Tibial artery (tissue), 4 donors: ENCODE measurements around the gene SLC39A6.

Source experiments
- DNase-seq, 2 donors: peaks; one replicate each; pipeline ENCODE4 v3.0.0-alpha.2; 2019
- H3K27ac ChIP-seq, 2 donors: fragments of 200-600 bp; sonication (generic) in 1 of 2; 1 replicate in 1 of 2; 2 replicates in 1 of 2; pipeline ENCODE4 v1.5.1; 2018 to 2019; ENCODE audit warnings: mild to moderate bottlenecking in 1 of 2
- H3K27me3 ChIP-seq, 2 donors: fragments of 200-600 bp; sonication (generic) in 1 of 2; one replicate each; pipeline versions ENCODE4 v1.5.1 to v1.6.0; 2016 to 2019
- H3K36me3 ChIP-seq, 3 donors: fragments of 200-600 bp; sonication (generic) in 2 of 3; one replicate each; pipeline ENCODE4 v1.5.1; 2016 to 2019; ENCODE audit warnings: mild to moderate bottlenecking in 2 of 3
- H3K4me1 ChIP-seq, 4 donors: fragments of 200-600 bp; sonication (generic) in 2 of 4; 1 replicate in 3 of 4; 2 replicates in 1 of 4; pipeline ENCODE4 v1.5.1; 2016 to 2019
- H3K4me3 ChIP-seq, 2 donors: fragments of 200-600 bp; sonication (generic) in 1 of 2; 1 replicate in 1 of 2; 2 replicates in 1 of 2; pipeline ENCODE4 v1.5.1; 2018 to 2019; ENCODE audit warnings: mild to moderate bottlenecking in 2 of 2
- H3K9me3 ChIP-seq, 3 donors: fragments of 200-600 bp; sonication (generic) in 1 of 3; one replicate each; pipeline ENCODE4 v1.5.1; 2016 to 2019
- CTCF ChIP-seq, 2 experiments: fragments of 200-600 bp in 1 of 2; fragments of 450-650 bp in 1 of 2; IDR thresholded peaks; one replicate each; pipeline ENCODE4 v1.5.1; 2017 to 2019; ENCODE audit warnings: antibody characterized with exemption in 2 of 2, mild to moderate bottlenecking in 1 of 2, moderate library complexity in 1 of 2
- intact Hi-C: fragments of 100-400 bp; cut with DNase I; formaldehyde crosslinking; loops from one replicate; pipeline ENCODE4 v1.15.0; 2023; ENCODE audit warnings: low total_unique reads

Gene SLC39A6

GRCh38 chr18:36157441-36157840, 28.3 kb upstream of the SLC39A6 start:
- DNase-seq: no peak
- no peaks in the 10 kb centered on the region for H3K27me3 ChIP-seq
- H3K9me3 ChIP-seq: no peaks in the 10 kb centered on the region
- intact Hi-C loops: no loop called here
- no peaks in the 10 kb centered on the region for H3K4me1 ChIP-seq
- no peak overlapping the region for H3K4me3 ChIP-seq
- peaks cover 68 to 97% (median 88%) of the 10 kb centered on the region in 3 donors for H3K36me3 ChIP-seq
- no peak for TF ChIP-seq CTCF (IDR thresholded peaks at IDR 0.05)
- no peak overlapping the region for H3K27ac ChIP-seq

GRCh38 chr18:36155851-36156757, 27.0 kb upstream of the SLC39A6 start:
- Histone ChIP-seq H3K9me3 (no peaks in the 10 kb centered on the region), H3K27me3 (no peaks in the 10 kb centered on the region), H3K27ac (no peak overlapping the region), H3K4me1 (no peaks in the 10 kb centered on the region), H3K4me3 (no peak overlapping the region), H3K36me3 (peaks cover 62 to 97% (median 89%) of the 10 kb centered on the region in 3 donors)
- no peak for DNase-seq
- intact Hi-C loops: no loop called here
- no peak for TF ChIP-seq CTCF (IDR thresholded peaks at IDR 0.05)

GRCh38 chr18:36153771-36154170, 24.6 kb upstream of the SLC39A6 start:
- Histone ChIP-seq H3K36me3 (peaks cover 62 to 97% (median 79%) of the 10 kb centered on the region in 3 donors), H3K9me3 (no peaks in the 10 kb centered on the region), H3K27ac (no peak overlapping the region), H3K4me1 (no peaks in the 10 kb centered on the region), H3K27me3 (no peaks in the 10 kb centered on the region), H3K4me3 (no peak overlapping the region)
- TF ChIP-seq CTCF (IDR thresholded peaks at IDR 0.05): no peak
- intact Hi-C loops: no loop called here
- no peak for DNase-seq

GRCh38 chr18:36153203-36153602, 24.1 kb upstream of the SLC39A6 start:
- no peaks in the 10 kb centered on the region for H3K4me1 ChIP-seq
- H3K27ac ChIP-seq: no peak overlapping the region
- H3K4me3 ChIP-seq: no peak overlapping the region
- intact Hi-C loops: no loop called here
- no peak for DNase-seq
- TF ChIP-seq CTCF (IDR thresholded peaks at IDR 0.05): no peak
- no peaks in the 10 kb centered on the region for H3K27me3 ChIP-seq
- no peaks in the 10 kb centered on the region for H3K9me3 ChIP-seq
- peaks cover 66 to 97% (median 79%) of the 10 kb centered on the region in 3 donors for H3K36me3 ChIP-seq

- DNase-seq: no peak
- no peak for TF ChIP-seq CTCF (IDR thresholded peaks at IDR 0.05)
- Histone ChIP-seq H3K9me3 (no peaks in the 10 kb centered on the region), H3K27ac (no peak overlapping the region), H3K27me3 (no peaks in the 10 kb centered on the region), H3K36me3 (peaks cover 67 to 98% (median 79%) of the 10 kb centered on the region in 3 donors), H3K4me3 (no peak overlapping the region), H3K4me1 (no peaks in the 10 kb centered on the region)
- intact Hi-C loops: no loop called here
Measured at GRCh38 chr18:36152781-36153180, 23.6 kb upstream of the SLC39A6 start.
